Measurements from ENCODE around the gene ZIC1. TPM values are rescaled to one million over a fixed set of nuclear protein-coding genes. Genes with fewer than 3 reads are reported as not detected.

Gene ZIC1
- total and polyA plus RNA-seq, 9 of the 15 experiments (the other 6 are each of a cell fraction or from before 2014, with no cell fraction given) = 0.21 to 0.42 TPM; not detected in 7

DNA sequence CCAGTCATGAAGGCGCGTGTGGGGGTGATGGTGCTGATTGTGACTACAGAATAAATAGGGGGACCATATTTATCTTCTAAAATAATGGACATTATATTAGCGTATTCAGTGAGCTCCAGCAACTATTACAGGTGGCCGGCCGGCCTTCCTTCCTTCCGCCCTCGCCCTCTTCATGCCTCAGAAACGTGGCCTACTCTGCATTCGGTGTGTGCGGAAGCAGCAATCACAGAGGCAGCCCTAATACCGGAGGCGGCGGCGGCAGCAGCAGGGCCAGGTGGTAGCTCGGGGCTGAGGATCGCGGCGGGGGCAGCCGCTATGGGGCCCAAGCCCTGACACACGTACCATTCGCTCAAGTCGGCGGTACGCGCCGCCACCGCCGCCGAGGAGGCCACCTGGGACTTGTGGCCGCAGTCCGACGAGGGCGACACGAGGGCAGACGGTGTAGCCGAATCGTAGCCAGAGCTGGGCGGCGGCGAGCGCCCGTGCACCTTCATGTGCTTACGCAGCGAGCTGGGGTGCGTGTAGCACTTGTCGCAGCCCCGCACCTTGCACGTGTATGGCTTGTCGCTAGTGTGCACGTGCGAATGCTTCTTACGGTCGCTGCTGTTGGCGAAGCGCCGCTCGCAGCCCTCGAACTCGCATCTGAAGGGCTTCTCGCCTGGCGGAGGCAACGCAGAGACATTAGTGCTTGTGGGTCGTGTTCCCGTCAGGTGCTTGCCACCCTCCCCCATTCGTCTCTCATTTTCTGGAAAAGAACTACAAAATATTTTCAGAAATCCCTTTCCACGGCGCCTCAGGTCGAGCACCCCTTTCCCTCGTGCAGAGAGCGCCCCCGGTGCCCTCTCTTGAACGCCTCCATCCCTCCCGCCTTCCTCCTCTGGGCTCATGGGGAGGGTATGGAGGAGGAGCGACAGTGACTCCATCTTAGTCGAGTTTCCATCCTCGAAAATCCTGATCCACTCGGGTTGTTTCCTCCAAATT is 18.3 kb upstream of the ZIC1 start:
- DNase-seq (ENCODE audit: extremely low read depth in 1 of 4, low spot score in 3 of 4) (no peak), FAIRE-seq (no peak), ATAC-seq (no peak)
- Histone ChIP-seq H3K4me2 (ENCODE audit: insufficient read depth, low read length) (no peak overlapping the region), H3K9me3 (replicated peaks; ENCODE audit: control insufficient read depth, insufficient read depth, low read depth, low read length) (no peaks in the 10 kb centered on the region), H3K4me3 (no peak overlapping the region), H3K27me3 (ENCODE audit: control insufficient read depth in 2 of 2, insufficient read depth in 2 of 2, low read length in 2 of 2) (peaks cover 4 to 53% of the 10 kb centered on the region in 2 experiments; a peak in 3 of 5 replicates), H3K36me3 (ENCODE audit: control insufficient read depth, insufficient read depth, low read length) (no peaks in the 10 kb centered on the region), H3K4me1 (replicated peaks in 1 of 2; ENCODE audit: control insufficient read depth in 2 of 2, insufficient read depth in 2 of 2, low read length in 2 of 2) (peaks cover 0 to 15% of the 10 kb centered on the region in 2 experiments; a peak in 2 of 5 replicates), H3K27ac (ENCODE audit: extremely low read depth, low read depth, low read length) (no peak overlapping the region), H3K79me2 (ENCODE audit: control insufficient read depth, insufficient read depth, low read length) (no peaks in the 10 kb centered on the region), H3K9ac (ENCODE audit: insufficient read depth in 1 of 2, low read depth in 2 of 2, low read length in 2 of 2) (no peak overlapping the region), H3K9me1 (ENCODE audit: control insufficient read depth, insufficient read depth, low read length) (no peaks in the 10 kb centered on the region), H4K20me1 (replicated peaks; ENCODE audit: control insufficient read depth, insufficient read depth, low read length) (no peaks in the 10 kb centered on the region), H2AFZ (ENCODE audit: low read depth, low read length) (no peak overlapping the region)
- intact Hi-C loops (cut with micrococcal nuclease) = no loop called here
- TF ChIP-seq NFIC (IDR thresholded peaks at IDR 0.05) (no peak), SMAD2 (IDR thresholded peaks at IDR 0.05; ENCODE audit: low read depth, low read length) (no peak), ZFPM2 (CRISPR knock-in tag; IDR thresholded peaks at IDR 0.05) (no peak), CBX1 (IDR thresholded peaks at IDR 0.05; ENCODE audit: low read depth) (no peak), CHD4 (IDR thresholded peaks at IDR 0.05; ENCODE audit: insufficient read depth, insufficient replicate concordance, low read depth, low read length, poor library complexity, severe bottlenecking) (no peak), NR2C1 (IDR thresholded peaks at IDR 0.05) (no peak), NR2C1 (tag; IDR thresholded peaks at IDR 0.05) (no peak), ZNF274 (IDR thresholded peaks at IDR 0.05; ENCODE audit: borderline replicate concordance, low read depth, low read length) (no peak), SP1 (CRISPR knock-in tag; IDR thresholded peaks at IDR 0.05) (no peak)
- TF ChIP-seq, protein P1, sequence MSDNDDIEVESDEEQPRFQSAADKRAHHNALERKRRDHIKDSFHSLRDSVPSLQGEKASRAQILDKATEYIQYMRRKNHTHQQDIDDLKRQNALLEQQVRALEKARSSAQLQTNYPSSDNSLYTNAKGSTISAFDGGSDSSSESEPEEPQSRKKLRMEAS (CRISPR knock-in tag; IDR thresholded peaks at IDR 0.05) = no peak
- TF ChIP-seq, protein P2, sequence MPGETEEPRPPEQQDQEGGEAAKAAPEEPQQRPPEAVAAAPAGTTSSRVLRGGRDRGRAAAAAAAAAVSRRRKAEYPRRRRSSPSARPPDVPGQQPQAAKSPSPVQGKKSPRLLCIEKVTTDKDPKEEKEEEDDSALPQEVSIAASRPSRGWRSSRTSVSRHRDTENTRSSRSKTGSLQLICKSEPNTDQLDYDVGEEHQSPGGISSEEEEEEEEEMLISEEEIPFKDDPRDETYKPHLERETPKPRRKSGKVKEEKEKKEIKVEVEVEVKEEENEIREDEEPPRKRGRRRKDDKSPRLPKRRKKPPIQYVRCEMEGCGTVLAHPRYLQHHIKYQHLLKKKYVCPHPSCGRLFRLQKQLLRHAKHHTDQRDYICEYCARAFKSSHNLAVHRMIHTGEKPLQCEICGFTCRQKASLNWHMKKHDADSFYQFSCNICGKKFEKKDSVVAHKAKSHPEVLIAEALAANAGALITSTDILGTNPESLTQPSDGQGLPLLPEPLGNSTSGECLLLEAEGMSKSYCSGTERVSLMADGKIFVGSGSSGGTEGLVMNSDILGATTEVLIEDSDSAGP (CRISPR knock-in tag; IDR thresholded peaks at IDR 0.05) = no peak
- BruUV-seq (replicated peaks) = no TSS peak
- CTCF ChIA-PET (ENCODE audit: low intra/inter-chr PET ratio) = no interaction called here
- POLR2A ChIA-PET = interaction anchor here (0.8 kb wide), 1 partner anchor 9 kb away, joined by 3 read pairs; no protein-coding TSS in a partner anchor
- 18% methylated on average over 64 of the region's 77 CpGs for WGBS (ENCODE audit: insufficient coverage, low coverage, missing lambda C conversion rate)
- in situ Hi-C loops (cut with MboI) = loop anchor here (25.0 kb wide), 1 partner anchor 1546 kb away; no protein-coding TSS in a partner anchor
